Erythroblast (primary cell): Measurements from ENCODE around the gene LPO.
A peak's percentile ranks its signal among the peaks of the same experiment; 100 is the strongest.

Experiments used
- DNase-seq, 2 experiments: peaks; one replicate each; lab custom pipeline; 2025; lab: John Stamatoyannopoulos, UW
- GATA1 ChIP-seq: IDR thresholded peaks from 2 replicates; pipeline ENCODE4 v1.6.1; 2011; ENCODE audit warnings: low read depth, mild to moderate bottlenecking, control low read depth, low read length, moderate library complexity
- POLR2A ChIP-seq: IDR thresholded peaks from 2 replicates; pipeline ENCODE4 v1.6.1; 2011; ENCODE audit warnings: mild to moderate bottlenecking, low read length

Gene LPO

DNA sequence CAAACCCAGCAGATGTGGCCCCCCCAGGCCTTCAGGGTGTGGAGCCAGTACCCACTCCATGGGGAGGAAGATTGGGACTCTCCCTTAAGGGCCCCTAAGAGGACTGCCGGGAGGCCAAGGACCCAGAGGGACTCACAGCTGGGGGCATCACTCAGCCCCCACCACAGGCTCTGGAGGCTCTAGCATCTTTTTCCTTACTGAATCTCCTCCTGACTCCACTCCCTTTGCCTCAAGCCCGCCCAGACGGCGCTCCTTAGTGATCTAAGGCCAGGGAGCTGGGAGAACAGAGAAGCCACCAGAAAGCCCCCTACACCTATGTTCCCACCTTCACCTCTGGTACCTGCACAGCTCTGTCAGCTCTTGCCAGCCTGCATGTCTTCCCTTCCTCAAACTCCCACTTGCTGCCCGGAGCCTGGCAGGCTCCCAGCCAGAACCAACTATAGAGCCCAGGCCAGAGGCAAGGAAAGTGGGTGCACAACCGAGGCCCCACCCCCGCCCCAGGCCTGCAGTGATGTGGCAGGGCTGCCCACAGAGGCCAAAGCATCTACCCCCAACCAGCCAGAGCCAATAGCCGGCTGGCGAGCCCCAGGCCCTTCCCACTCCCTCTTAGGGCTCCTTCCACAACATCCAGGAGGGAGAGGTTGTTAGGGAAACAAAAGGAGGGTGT lies 64.7 kb downstream of the LPO start:
- DNase-seq: no peak
- TF ChIP-seq POLR2A: no peak

DNA sequence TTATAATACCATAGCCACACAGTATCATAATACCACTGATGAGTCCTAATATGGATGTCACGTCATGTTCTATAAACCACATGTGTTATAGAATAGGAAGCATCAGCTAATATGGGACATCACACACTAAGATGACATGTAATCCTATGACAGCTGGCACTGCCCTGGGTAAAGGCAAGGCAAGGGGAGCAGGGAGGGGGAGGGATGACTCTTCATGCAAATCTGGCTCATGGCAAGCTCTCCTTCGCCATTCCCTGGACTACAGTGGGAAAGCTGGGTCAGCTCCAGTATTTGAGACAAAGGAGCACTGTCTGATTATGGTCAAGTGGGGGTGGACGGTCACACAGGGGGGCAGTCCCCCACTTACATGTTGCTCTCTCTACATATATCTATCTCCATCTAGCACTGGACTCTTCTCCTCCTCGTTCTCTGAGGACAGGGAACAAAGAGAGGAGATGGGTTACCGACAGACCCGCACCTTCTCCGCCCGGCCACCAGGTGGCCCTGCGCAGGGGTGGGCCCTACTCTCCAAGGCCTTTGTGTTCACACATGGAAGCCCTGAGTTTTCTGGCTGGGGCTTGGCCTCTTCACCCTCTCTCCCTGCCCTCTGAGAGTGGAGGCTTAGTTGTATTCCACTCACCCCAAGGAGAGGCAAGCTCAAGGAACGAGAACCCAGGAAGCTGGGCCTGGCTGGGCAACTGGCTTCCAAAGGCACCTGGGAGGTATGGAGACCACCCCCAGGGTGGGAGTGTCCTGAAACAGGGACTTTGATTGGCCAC lies 65.8 kb downstream of the LPO start:
- peak; percentile 73 to 75 for DNase-seq
- TF ChIP-seq GATA1: no peak
- TF ChIP-seq POLR2A: no peak

GRCh38 chr17:58304750-58305486 lies 66.5 kb downstream of the LPO start:
- no peak for TF ChIP-seq GATA1
- no peak for DNase-seq

DNA sequence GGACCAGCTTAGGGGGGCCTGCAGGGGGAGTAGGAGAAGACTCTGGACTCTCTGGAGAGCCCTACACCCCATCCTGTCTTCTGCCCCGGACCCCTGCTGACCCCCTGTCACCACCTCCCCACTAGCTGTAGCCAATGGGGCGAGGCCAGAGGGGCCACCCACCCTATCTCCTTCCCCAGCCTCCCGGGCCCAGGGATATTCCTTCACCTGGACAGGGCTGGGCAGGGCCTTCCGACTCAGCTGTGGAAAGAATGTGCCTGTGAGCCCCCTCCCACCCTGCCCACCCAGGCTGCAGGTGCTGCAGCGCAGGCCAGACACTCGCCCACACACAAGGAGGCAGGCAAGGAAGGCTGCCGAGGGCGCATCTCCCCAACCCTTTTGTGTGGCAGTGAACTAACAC lies 67.2 kb downstream of the LPO start:
- no peak for DNase-seq
- TF ChIP-seq GATA1 (no peak), POLR2A (no peak)

GRCh38 chr17:58306131-58306951 lies 68.0 kb downstream of the LPO start:
- DNase-seq: no peak
- TF ChIP-seq POLR2A (no peak), GATA1 (no peak)

GRCh38 chr17:58307468-58308172 lies 69.2 kb downstream of the LPO start:
- no peak for DNase-seq
- TF ChIP-seq POLR2A: no peak
- no peak for TF ChIP-seq GATA1

DNA sequence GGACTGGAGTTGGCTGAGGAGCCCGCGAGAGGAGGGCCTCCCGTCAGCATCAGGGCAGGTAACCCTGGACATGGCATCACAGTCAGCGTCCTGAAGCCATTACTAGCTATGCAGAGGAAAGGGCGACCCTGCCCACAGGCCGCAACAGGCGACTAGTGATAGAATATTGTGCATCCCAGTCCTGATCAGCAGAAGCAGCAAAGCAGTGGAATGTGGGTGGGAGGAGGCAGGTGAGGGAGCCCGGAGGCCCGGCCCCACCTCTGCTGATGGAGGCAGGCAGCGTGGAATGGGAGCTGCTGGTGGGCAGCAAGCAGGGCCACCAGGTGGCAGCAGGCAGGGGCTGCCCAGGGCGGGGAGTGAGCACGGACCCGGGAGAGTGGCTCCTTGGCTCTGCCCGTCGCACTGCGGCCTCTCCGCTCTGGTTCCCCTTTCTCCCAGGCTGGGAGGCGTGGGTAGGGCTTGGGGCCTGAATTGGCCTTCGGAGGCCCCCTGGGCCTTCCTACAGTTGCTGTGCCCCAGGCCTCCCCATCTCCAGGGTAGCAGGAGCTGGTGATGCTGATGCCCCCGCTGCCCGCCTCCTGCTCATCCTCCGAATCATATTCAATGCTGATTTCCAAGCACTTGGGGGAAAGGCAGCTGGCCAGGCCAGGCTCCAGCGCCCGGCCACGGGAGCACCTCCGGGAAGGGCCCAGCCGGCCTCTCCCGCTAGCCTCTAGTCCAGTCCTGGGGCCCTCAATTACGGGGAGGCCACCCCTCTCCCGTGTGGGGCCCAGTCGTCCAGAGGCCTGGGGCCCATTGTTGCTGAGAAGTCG lies 70.0 kb downstream of the LPO start:
- TF ChIP-seq GATA1 (no peak), POLR2A (no peak)
- peak; percentile 15 to 31 for DNase-seq

DNA sequence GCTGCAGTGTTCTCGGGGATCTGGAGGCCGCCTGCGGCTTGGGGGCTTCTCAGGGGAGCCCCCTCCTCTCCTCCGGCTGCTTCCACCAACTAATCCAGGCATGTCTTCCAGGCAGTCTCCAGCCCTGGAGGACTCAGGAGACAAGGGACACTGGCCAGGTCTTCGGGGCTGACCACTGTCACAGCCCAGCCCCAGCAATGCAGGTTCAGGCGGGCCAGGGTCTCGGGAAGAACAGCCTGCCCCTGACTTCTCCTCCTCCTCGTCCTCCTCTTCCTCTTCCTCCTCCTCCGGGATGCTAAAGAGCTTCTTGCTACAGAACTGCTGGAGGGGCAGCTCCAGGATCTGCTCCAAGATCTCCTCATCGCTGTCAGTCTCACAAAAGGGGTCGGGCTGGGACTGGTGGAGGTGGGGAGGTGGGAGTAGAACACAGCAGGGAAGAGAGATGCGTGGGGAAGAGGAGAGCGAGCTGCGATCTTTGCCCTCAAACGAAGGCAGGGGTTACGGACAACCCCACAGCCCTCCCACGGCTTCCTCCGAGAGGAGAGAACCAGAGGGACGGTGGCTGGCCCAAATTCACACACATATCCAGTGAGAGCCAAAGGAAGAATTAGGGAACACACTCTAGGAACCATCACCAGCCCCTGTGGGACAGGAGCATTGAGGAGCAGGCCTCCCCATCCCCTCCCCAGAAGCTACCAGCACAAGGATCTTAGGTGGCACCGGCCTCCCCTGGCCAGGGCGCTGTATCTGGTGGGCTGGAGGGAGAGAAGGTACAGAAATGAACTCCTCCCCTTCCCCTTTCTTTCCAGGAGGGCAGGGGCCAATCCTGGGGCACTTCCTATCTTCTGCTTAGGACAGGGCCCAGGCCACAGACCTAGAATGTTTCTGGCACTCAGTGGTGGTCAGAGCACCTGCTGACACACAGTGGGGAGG lies 70.9 kb downstream of the LPO start:
- no peak for DNase-seq
- TF ChIP-seq POLR2A (no peak), GATA1 (no peak)

- no peak for DNase-seq
- TF ChIP-seq GATA1 (no peak), POLR2A (no peak)
Observed at GRCh38 chr17:58309918-58310259, 71.5 kb downstream of the LPO start.

DNA sequence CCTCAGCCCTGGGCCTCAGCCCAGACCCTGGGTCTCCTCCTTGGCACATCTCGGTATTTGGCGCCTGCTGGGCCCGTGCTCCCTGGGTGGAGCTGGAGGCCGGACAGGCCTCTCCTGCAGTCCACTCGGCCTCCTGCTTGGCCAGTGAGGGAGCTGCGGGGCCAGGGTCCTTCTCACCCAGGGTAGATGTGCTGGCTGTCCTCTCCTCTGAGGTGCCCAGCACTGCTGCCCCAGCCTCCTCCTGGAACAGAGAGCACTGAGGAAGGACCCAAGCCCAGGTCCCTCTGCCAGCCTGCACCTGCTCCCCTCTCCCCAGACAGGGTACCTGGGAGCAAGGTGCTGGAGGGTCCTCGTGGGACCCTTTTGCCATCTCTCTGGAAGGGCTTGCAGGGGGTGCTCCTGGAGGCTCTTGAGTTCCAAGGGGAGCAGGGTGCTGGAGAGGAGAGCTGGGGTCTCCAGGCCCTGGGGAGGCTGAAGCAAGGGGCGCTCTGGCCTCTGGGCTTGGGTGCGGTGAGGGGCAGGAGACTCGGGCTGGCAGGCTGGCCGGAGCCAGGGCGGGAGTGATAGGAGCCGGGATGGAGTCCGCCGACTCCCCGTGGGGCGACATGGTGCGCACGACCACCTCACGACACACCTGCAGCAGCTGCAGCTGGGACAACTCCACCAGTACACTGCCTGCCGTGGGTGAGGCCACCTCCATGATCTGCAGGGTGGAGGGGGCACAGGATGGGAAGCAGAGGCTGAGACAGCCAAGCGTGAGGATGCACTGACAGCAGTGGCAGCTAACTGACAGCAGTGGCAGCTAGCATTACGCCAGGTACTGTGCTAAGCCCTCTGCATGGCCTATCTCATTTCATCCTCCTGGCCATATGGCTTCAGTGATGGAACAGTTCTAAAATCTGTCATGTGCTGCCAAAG lies 72.4 kb downstream of the LPO start:
- no peak for DNase-seq
- TF ChIP-seq POLR2A: no peak
- TF ChIP-seq GATA1: no peak
